Endothelial cell of umbilical vein (primary cell): ENCODE measurements around the gene AJAP1. TPM values are rescaled to one million over a fixed set of nuclear protein-coding genes. Genes with fewer than 3 reads are reported as not detected.

Source experiments
- BruUV-seq: library from RNA; stranded (reverse); fragments of 400-500 nt; replicated peaks from 2 replicates; lab custom pipeline; 2021; lab: Mats Ljungman, UMichigan
- CTCF ChIA-PET: fragments of 300-600, 350-600 bp; sonication (Branson Sonifier 250); formaldehyde crosslinking; loops from one replicate; lab custom pipeline; 2021; ENCODE audit warnings: antibody characterized with exemption, inconsistent platforms; lab: Charles Lee
- POLR2A ChIA-PET: fragments of 300-600, 350-600 bp; sonication (Branson Sonifier 250); formaldehyde crosslinking; loops from one replicate; lab custom pipeline; 2021; ENCODE audit warnings: antibody characterized with exemption, inconsistent platforms; lab: Charles Lee
- DNase-seq: peaks from one replicate; pipeline ENCODE4 v3.0.0-alpha.2; 2011; ENCODE audit warnings: low read depth, low spot score
- FAIRE-seq: peaks from 2 replicates; lab custom pipeline; 2011; peaks lifted over from hg19 to GRCh38; lab: Jason Lieb, UNC
- H2AFZ ChIP-seq: 2 replicates; pipeline ENCODE4 v1.6.0; 2012; ENCODE audit warnings: low read depth, low read length, control low read depth, inconsistent platforms
- H3K27ac ChIP-seq: 2 replicates; pipeline ENCODE4 v1.5.1; 2011; ENCODE audit warnings: low read depth, mild to moderate bottlenecking, control low read depth, low read length, moderate library complexity; ENCODE audit not compliant: insufficient read depth
- H3K27me3 ChIP-seq, 2 experiments: 2 replicates each; pipeline versions ENCODE4 v1.6.0 to v1.6.1; 2011; ENCODE audit warnings: low read length in 2 of 2, mixed read lengths in 1 of 2; ENCODE audit not compliant: control insufficient read depth in 2 of 2, insufficient read depth in 2 of 2
- H3K36me3 ChIP-seq, 2 experiments: 2 replicates in 1 of 2; 3 replicates in 1 of 2; pipeline ENCODE4 v1.5.1; 2011; ENCODE audit warnings: low read length in 2 of 2, mild to moderate bottlenecking in 1 of 2, moderate library complexity in 1 of 2; ENCODE audit not compliant: control insufficient read depth in 2 of 2, insufficient read depth in 2 of 2; ENCODE audit errors: extremely low read depth in 1 of 2
- H3K4me1 ChIP-seq: 3 replicates; pipeline ENCODE4 v1.5.1; 2011; ENCODE audit warnings: mild to moderate bottlenecking, low read length; ENCODE audit not compliant: control insufficient read depth, insufficient read depth; ENCODE audit errors: extremely low read depth
- H3K4me2 ChIP-seq: 2 replicates; pipeline ENCODE4 v1.6.1; 2011; ENCODE audit warnings: low read length, control low read depth, mixed read lengths; ENCODE audit not compliant: insufficient read depth
- H3K4me3 ChIP-seq, 3 experiments: fragments of 200-600 bp in 1 of 3; sonication (generic), shearing (Covaris generic) in 1 of 3; replicated peaks in 1 of 3; 2 replicates each; pipeline ENCODE4 v1.5.1; 2011 to 2016; ENCODE audit warnings: control low read depth in 3 of 3, low read length in 3 of 3, mild to moderate bottlenecking in 2 of 3, inconsistent platforms in 1 of 3, low read depth in 1 of 3, moderate library complexity in 1 of 3; ENCODE audit not compliant: insufficient read depth in 1 of 3
- H3K79me2 ChIP-seq: 2 replicates; pipeline ENCODE4 v1.6.0; 2012; ENCODE audit warnings: low read length, inconsistent platforms; ENCODE audit not compliant: control insufficient read depth, insufficient read depth
- H3K9ac ChIP-seq: replicated peaks from 2 replicates; pipeline ENCODE3; 2011; ENCODE audit warnings: low read length, control low read depth; ENCODE audit not compliant: insufficient read depth; ENCODE audit errors: extremely low read depth
- H3K9me1 ChIP-seq: replicated peaks from 3 replicates; pipeline ENCODE4 v1.6.0; 2011; ENCODE audit warnings: mild to moderate bottlenecking, low read length; ENCODE audit not compliant: control insufficient read depth, insufficient read depth; ENCODE audit errors: extremely low read depth
- H3K9me3 ChIP-seq: replicated peaks from 2 replicates; pipeline ENCODE4 v1.5.1; 2012; ENCODE audit warnings: low read length, inconsistent platforms; ENCODE audit not compliant: control insufficient read depth, insufficient read depth
- H4K20me1 ChIP-seq: replicated peaks from 2 replicates; pipeline ENCODE3; 2011; ENCODE audit warnings: mild to moderate bottlenecking, low read length; ENCODE audit not compliant: control insufficient read depth, insufficient read depth; ENCODE audit errors: extremely low read depth
- CTCF ChIP-seq, 2 donors: IDR thresholded peaks; 1 replicate in 1 of 2; 2 replicates in 1 of 2; pipeline ENCODE4 v1.5.1; 2011; ENCODE audit warnings: low read length in 2 of 2, mild to moderate bottlenecking in 2 of 2, moderate library complexity in 2 of 2, control low read depth in 1 of 2, inconsistent platforms in 1 of 2, low read depth in 1 of 2; ENCODE audit not compliant: insufficient read depth in 1 of 2; ENCODE audit errors: extremely low read depth in 1 of 2
- EZH2 ChIP-seq: IDR thresholded peaks from 2 replicates; pipeline ENCODE4 v1.6.1; 2012; ENCODE audit warnings: borderline replicate concordance, low read depth, mild to moderate bottlenecking, moderate library complexity, low read length, inconsistent platforms; ENCODE audit not compliant: severe bottlenecking
- FOS ChIP-seq: IDR thresholded peaks from 2 replicates; pipeline ENCODE4 v1.6.1; 2011; ENCODE audit warnings: mild to moderate bottlenecking, low read length, moderate library complexity, borderline replicate concordance; ENCODE audit not compliant: insufficient read depth
- GATA2 ChIP-seq: IDR thresholded peaks from 2 replicates; pipeline ENCODE4 v1.7.0; 2011; ENCODE audit warnings: low read depth, mild to moderate bottlenecking, moderate library complexity, mixed read lengths, low read length; ENCODE audit not compliant: insufficient read length, insufficient read depth
- JUN ChIP-seq: IDR thresholded peaks from 2 replicates; pipeline ENCODE4 v1.6.1; 2011; ENCODE audit warnings: borderline replicate concordance, low read depth; ENCODE audit not compliant: insufficient read length, insufficient read depth
- MAX ChIP-seq: IDR thresholded peaks from 2 replicates; pipeline ENCODE4 v1.6.1; 2011; ENCODE audit not compliant: insufficient read depth, insufficient read length
- MYC ChIP-seq: IDR thresholded peaks from one replicate; pipeline ENCODE4 v1.6.1; 2011; ENCODE audit warnings: mild to moderate bottlenecking, low read depth, low read length
- POLR2A ChIP-seq: IDR thresholded peaks from 2 replicates; pipeline ENCODE4 v1.6.1; 2012; ENCODE audit warnings: low read depth, mild to moderate bottlenecking, control low read depth, low read length
- POLR2AphosphoS5 ChIP-seq: IDR thresholded peaks from 2 replicates; pipeline ENCODE4 v1.6.1; 2012; ENCODE audit warnings: low read depth, mild to moderate bottlenecking, control low read depth, low read length, moderate library complexity; ENCODE audit not compliant: insufficient read depth
- dilution Hi-C: fragments of 300-500 bp; cut with MboI; formaldehyde crosslinking; loops from one replicate; pipeline ENCODE4 v1.15.0; 2019; ENCODE audit warnings: low sequenced_read_pairs; ENCODE audit not compliant: extremely low pct_ligation_motif_present
- intact Hi-C: fragments of 100-400 bp; cut with micrococcal nuclease; formaldehyde crosslinking; loops from one replicate; pipeline ENCODE4 v1.10.0; 2022
- polyA plus RNA-seq, 4 experiments: library from polyadenylated mRNA; depleted of rRNA in 3 of 4; stranded (reverse) in 3 of 4; unstranded in 1 of 4; fragments of >200 nt; gene quantifications; 2 replicates each; pipeline versions ENCODE4 v1.2.1 to v1.2.3, GENCODE V29; 2011 to 2012; ENCODE audit warnings: missing spikeins in 1 of 4
- total RNA-seq: library from RNA; stranded (reverse); gene quantifications from 2 replicates; pipeline ENCODE4 v1.2.3, GENCODE V29; 2021

Gene AJAP1
- total and polyA plus RNA-seq, 2 donors (not counting 3 experiments of a cell fraction or from before 2014, with no cell fraction given): not detected

GRCh38 chr1:4734791-4735190, 80.4 kb downstream of the AJAP1 start:
- intact Hi-C loops: no loop called here
- H3K9me3 ChIP-seq: peaks cover 7% of the 10 kb centered on the region

More at GRCh38 chr1:4734791-4735190, 80.4 kb downstream of the AJAP1 start:
- H3K27me3 ChIP-seq: no peaks in the 10 kb centered on the region
- DNase-seq (no peak), FAIRE-seq (no peak)
- TF ChIP-seq CTCF (IDR thresholded peaks at IDR 0.05; ENCODE audit: extremely low read depth in 1 of 2, insufficient read depth in 1 of 2, low read depth in 1 of 2, low read length in 2 of 2): no peak
- no peak for TF ChIP-seq POLR2AphosphoS5
- no peak for TF ChIP-seq MAX
- no peak for TF ChIP-seq FOS
- TF ChIP-seq EZH2: no peak
- TF ChIP-seq GATA2: no peak
- TF ChIP-seq JUN: no peak
- no peak for TF ChIP-seq MYC
- TF ChIP-seq POLR2A: no peak
- CTCF ChIA-PET: no interaction called here
- POLR2A ChIA-PET: no interaction called here
- H3K4me3 ChIP-seq: no peak overlapping the region
- dilution Hi-C loops: no loop called here
- H2AFZ ChIP-seq: no peak overlapping the region
- no peaks in the 10 kb centered on the region for H3K4me1 ChIP-seq
- no peaks in the 10 kb centered on the region for H3K79me2 ChIP-seq
- no peak overlapping the region for H3K27ac ChIP-seq
- no peak overlapping the region for H3K4me2 ChIP-seq
- H3K9ac ChIP-seq: no peak overlapping the region
- H4K20me1 ChIP-seq: no peaks in the 10 kb centered on the region
- H3K9me1 ChIP-seq: no peaks in the 10 kb centered on the region
- no peaks in the 10 kb centered on the region for H3K36me3 ChIP-seq
- BruUV-seq: no TSS peak
